GM19397 (cell line): ENCODE results near the gene TACC2.
"Not testable (repeated sequence)": the region's sequence is repeated elsewhere in the genome, so short reads cannot be mapped to it uniquely, and the experiment has no call there.

ENCODE experiments used
- ATAC-seq: cut with Tn5 transposase; IDR thresholded peaks from one replicate; pipeline ENCODE4 v1.9.1; 2021; ENCODE audit warnings: mild to moderate bottlenecking, moderate library complexity; ENCODE audit not compliant: unreplicated experiment

TACC2 gene, protein sequence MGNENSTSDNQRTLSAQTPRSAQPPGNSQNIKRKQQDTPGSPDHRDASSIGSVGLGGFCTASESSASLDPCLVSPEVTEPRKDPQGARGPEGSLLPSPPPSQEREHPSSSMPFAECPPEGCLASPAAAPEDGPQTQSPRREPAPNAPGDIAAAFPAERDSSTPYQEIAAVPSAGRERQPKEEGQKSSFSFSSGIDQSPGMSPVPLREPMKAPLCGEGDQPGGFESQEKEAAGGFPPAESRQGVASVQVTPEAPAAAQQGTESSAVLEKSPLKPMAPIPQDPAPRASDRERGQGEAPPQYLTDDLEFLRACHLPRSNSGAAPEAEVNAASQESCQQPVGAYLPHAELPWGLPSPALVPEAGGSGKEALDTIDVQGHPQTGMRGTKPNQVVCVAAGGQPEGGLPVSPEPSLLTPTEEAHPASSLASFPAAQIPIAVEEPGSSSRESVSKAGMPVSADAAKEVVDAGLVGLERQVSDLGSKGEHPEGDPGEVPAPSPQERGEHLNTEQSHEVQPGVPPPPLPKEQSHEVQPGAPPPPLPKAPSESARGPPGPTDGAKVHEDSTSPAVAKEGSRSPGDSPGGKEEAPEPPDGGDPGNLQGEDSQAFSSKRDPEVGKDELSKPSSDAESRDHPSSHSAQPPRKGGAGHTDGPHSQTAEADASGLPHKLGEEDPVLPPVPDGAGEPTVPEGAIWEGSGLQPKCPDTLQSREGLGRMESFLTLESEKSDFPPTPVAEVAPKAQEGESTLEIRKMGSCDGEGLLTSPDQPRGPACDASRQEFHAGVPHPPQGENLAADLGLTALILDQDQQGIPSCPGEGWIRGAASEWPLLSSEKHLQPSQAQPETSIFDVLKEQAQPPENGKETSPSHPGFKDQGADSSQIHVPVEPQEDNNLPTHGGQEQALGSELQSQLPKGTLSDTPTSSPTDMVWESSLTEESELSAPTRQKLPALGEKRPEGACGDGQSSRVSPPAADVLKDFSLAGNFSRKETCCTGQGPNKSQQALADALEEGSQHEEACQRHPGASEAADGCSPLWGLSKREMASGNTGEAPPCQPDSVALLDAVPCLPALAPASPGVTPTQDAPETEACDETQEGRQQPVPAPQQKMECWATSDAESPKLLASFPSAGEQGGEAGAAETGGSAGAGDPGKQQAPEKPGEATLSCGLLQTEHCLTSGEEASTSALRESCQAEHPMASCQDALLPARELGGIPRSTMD (N-terminal part only)

DNA sequence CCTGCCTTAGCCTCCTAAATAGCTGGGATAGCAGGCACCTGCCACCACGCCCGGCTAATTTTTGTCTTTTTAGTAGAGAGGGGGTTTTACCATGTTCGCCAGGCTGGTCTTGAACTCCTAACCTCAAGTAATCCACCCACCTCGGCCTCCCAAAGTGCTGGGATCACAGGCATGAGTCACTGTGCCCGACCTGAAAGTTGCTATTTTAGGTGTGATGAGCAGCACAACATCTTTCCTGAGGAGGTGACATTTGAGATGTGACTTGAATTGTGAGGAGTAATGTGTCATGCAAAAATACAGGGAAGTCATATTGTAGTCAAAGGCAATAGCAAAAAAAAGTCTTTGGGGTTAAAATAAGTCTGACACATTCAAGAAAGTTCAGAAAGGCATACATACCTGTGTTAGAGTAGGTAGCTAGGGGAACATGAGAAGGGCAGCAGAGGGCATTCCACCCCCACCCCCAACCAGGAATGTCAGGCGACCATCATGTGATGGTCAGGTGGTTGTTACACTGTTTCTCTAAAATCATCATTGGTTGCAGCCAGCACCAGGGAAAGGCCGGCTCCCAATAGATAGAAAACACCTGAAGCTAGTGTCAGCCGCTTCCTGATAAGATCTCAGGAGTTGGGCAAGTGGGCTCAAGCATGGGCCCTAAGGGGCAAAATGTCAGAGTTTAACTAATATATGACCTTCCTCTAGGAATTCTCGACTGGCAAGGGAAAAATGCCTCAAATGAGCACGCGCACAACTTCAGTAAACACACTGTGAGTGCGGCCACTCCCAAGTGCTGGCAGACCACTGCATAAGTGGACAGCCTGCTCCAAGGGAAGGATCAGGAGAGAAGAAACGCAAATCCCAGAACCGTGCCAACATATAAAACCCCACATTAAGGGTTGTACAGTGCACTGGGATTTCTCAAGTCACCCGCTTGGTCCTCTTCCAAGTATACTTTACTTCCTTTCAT is at the start of gene TACC2:
TACC2 (plus strand) TSS at position 803 of the 964 bp plus-strand sequence. CDS start 32,819 bp downstream, outside the sequence.
- no peak for ATAC-seq

- ATAC-seq: no peak
These were observed 47.4 kb upstream of the TACC2 start for GRCh38 chr10:121941532-121941931.

DNA sequence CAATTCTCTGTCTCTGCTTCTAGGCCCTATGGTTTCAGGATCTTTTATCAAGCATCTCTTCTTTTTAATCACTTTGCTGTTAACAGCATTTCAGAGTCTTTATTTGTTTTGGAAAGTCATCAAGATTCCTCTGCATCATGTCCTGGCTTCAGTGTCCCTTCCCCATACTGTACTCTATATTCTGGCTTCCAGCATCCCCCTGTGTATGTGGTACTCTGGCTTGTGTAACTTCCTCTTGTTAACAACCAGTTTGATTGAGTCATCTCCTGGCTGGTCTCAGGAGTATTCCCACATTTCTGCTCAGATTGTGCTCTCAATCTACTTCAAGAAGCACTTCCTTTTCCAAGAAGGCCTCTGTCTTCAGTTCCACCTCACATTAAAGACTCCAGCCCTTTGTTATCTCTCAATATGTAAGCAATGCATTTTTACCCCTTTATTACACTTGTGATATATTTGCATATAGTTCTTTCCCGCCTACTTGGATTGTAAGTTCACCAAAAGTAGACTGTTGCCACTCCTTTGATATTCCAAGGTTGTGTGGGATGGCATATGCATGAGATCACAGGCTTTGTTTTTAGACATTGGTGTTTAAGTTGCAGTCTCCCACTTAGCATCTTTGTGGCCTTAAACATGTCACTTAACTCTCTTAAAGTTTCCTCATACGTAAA is 46.1 kb upstream of the TACC2 start:
- no peak for ATAC-seq

DNA sequence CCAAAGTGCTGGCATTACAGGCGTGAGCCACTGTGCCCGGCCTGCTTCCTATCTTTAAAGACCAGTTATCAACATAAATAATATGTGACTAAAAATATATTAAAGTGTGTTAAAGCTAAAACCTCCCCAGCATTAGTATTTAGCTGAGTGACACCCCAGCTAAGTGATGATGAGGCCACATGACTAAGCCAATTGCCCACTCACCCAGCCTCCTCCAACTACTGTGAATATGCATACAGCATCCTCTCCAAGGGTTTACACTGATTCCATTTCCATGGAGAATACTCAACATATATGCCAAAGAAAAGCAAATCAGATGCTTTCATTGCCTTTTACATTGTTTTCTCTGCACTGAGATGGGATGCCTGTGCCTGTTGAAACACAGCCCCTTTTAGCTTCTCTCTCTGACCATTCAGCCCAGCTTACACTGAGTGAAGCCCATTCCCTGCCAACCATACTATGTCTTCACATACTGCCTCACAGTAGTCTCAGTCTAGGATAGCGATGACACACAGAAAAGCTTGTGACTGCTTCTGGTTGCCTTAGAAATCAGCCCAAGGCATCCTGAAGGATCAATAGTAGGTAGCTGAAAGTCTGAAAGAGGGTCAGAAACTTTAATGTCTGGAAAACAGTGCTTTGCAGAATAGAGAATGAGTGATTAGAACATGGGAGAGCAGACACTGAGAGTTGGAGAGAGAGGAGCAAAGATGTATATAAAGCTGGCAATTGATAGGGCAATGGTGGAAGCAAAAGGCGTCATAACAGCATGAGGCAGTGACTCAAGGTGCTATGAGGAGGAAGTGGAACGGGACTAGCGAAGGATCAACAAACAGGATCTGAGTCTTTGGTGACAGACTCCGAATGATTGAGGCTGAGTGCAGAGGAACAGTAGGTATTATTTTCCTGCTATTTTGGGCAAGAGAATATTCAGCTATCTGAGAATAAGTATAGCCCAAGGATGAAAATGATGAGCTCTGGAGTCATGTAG is 41.3 kb upstream of the TACC2 start:
- ATAC-seq: no peak

DNA sequence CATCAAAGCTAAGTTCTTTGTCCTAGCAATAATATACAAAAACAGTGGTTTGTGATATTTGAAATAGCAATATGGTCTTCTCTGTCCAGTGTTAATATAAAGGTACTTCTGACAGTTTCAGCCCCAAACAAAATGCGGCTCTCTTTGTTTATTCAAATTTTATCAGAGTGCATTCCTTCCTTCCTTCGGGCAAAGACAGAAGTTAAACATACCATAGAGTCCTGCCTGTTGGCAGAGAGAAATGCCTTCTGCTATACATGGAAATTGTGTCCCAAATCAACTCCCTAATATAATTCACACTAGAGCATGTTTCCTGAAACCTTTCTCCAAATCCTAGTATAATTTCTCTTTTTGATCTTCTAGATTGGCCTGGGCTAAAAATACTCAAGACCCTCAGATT is 39.9 kb upstream of the TACC2 start:
- no peak for ATAC-seq

DNA sequence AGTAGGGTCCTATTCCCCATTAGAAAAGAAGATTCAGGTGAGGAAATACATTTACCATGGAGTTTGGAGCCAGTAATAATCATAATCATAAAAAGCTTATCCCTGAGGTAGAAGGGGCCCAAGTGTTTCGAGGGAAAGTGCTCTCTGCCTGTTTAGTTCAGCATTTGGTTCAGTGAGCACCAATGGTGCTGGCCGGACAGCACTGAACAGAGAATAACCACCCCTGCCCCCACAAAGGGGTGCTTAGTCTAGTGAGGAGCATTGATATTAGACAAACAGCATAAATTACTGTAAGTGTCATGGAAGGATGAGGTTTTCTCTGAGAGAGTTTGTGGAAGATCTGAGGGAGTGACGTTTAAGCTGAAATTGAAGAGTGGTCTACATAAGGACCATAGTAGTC is 39.5 kb upstream of the TACC2 start:
- no peak for ATAC-seq

- no peak for ATAC-seq
These were observed 36.7 kb upstream of the TACC2 start for GRCh38 chr10:121952226-121952625.

GRCh38 chr10:121956111-121957061 is 32.6 kb upstream of the TACC2 start:
- no peak for ATAC-seq

- no peak for ATAC-seq
These were observed 29.3 kb upstream of the TACC2 start for GRCh38 chr10:121959671-121960070.

DNA sequence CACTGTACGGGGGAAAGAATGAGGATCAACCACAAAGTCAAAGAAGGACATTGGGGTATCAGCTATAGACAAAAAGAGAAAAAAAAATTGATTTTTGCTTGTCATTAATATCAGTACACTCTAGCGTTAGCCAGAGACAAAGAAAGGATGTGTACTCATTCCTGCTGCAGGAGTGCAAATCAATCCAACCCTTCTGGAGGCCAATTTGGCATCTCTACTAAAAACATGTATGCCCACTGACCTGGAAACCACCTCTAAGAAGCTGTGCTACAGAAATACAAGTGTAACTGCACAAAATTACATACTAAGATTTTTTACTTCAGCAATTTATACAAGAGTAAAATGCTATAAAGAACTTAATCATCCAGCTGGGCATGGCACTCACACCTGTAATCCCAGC is 27.5 kb upstream of the TACC2 start:
- no peak for ATAC-seq

- no peak for ATAC-seq
These were observed 23.0 kb upstream of the TACC2 start for GRCh38 chr10:121965996-121966395.

DNA sequence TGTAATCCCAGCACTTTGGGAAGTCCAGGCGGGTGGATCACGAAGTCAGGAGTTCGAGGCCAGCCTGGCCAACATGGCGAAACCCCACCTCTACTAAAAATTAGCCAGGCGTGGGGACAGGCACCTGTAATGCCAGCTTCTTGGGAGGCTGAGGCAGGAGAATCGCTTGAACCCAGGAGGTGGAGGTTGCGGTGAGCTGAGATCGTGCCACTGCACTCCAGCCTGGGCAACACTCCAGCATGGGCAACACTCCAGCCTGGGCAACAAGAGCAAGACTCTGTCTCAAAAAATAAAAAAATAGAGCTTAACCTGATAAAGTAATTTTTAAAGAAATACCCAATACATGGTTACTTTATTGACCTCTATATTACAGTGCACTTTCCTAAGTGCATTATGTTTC is 19.9 kb upstream of the TACC2 start:
- ATAC-seq: not testable (repeated sequence)

GRCh38 chr10:121974019-121974534 is 14.9 kb upstream of the TACC2 start:
- no peak for ATAC-seq

- peak; percentile 83 for ATAC-seq
These were observed 14.2 kb upstream of the TACC2 start, which contains the start of gene NSMCE4A for GRCh38 chr10:121974535-121975294. TSS of gene NSMCE4A (minus strand) at chr10:121975217. CDS start at chr10:121975165, 52 bp downstream.

DNA sequence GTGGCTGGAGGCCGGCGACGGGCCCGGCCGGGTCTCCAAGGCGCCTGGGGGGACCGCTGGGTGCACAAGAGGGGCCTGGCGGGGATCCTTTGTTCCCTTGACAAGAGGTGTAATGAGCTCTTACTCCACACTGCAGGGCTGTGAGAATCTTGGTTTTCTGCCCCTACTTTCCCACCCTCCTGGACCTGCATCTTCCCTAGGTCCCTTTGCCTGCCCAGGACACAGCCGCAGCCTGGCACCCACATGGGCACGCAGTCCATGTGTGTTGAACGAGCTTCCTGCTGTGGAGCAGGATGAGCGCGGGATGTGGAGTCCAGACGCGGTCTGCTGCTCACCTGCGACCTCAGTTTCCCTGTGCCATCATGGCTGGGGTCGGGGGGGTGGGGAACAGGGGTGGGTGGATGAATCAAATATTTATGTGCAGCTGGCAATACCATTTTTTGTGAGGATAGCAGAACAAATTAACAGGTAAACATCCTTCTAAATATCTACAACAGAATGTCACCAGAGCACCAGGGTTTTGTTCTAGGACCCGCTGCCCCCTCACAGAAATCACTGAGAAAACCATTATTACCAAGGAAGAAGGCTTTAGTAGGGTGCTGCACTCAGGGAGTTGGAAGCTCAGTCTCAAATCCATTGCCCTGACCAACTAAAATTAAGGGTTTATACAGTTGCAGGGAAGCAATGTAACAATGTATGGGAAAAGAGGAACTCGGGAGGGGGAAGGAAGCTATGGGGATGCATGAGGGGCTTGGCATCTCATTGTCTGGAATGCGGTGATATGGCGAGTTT is 13.5 kb upstream of the TACC2 start:
- ATAC-seq: no peak
